Measurements from ENCODE around the gene EPHB3. TPM values are rescaled to one million over a fixed set of nuclear protein-coding genes. Genes with fewer than 3 reads are reported as not detected.

The EPHB3 gene
- total and polyA plus RNA-seq, 4 donors, result 3.1 to 20.5 (median 7.7) TPM

- ATAC-seq (ENCODE audit: insufficient read depth, low FRiP score), result no peak
- no peak for DNase-seq
- H3K9ac ChIP-seq (ENCODE audit: insufficient read depth in 1 of 2, low read length in 2 of 2), result no peak overlapping the region
- H3K4me1 ChIP-seq (ENCODE audit: control insufficient read depth in 5 of 5, insufficient read depth in 5 of 5, low read length in 5 of 5), result peaks cover 0 to 46% (median 6%) of the 10 kb centered on the region in 5 donors
- no peak for TF ChIP-seq CTCF (IDR thresholded peaks at IDR 0.05; ENCODE audit: control extremely low read depth, extremely low read depth)
- H3K9me3 ChIP-seq (ENCODE audit: control insufficient read depth in 4 of 4, insufficient read depth in 3 of 4, low read length in 3 of 4), result no peaks in the 10 kb centered on the region
- WGBS, 2 donors, result 66 to 72% methylated on average over 8 of the region's 8 CpGs
- no peak overlapping the region for H3K27ac ChIP-seq (ENCODE audit: low read depth in 1 of 2, low read length in 1 of 2)
- no peak overlapping the region for H3K4me3 ChIP-seq
- H3K36me3 ChIP-seq (ENCODE audit: control insufficient read depth in 4 of 4, insufficient read depth in 4 of 4, low read length in 4 of 4), result no peaks in the 10 kb centered on the region
- no peaks in the 10 kb centered on the region for H3K27me3 ChIP-seq (ENCODE audit: control insufficient read depth in 3 of 3, insufficient read depth in 3 of 3, low read length in 2 of 3)
These were observed 34.1 kb downstream of the EPHB3 start for GRCh38 chr3:184595726-184596125.

GRCh38 chr3:184596233-184596632 is 34.6 kb downstream of the EPHB3 start:
- TF ChIP-seq CTCF (IDR thresholded peaks at IDR 0.05; ENCODE audit: control extremely low read depth, extremely low read depth), result no peak
- no peak overlapping the region for H3K27ac ChIP-seq (ENCODE audit: low read depth in 1 of 2, low read length in 1 of 2)

GRCh38 chr3:184596886-184597575 is 35.4 kb downstream of the EPHB3 start:
- DNase-seq (no peak), ATAC-seq (ENCODE audit: insufficient read depth, low FRiP score) (no peak)
- no peak for TF ChIP-seq CTCF (IDR thresholded peaks at IDR 0.05; ENCODE audit: control extremely low read depth, extremely low read depth)
- H3K4me1 ChIP-seq (ENCODE audit: control insufficient read depth in 5 of 5, insufficient read depth in 5 of 5, low read length in 5 of 5), result peaks cover 0 to 37% (median 5%) of the 10 kb centered on the region in 5 donors
- no peak overlapping the region for H3K27ac ChIP-seq (ENCODE audit: low read depth in 1 of 2, low read length in 1 of 2)
- H3K4me3 ChIP-seq, result no peak overlapping the region
- H3K36me3 ChIP-seq (ENCODE audit: control insufficient read depth in 4 of 4, insufficient read depth in 4 of 4, low read length in 4 of 4), result no peaks in the 10 kb centered on the region
- H3K9ac ChIP-seq (ENCODE audit: insufficient read depth in 1 of 2, low read length in 2 of 2), result no peak overlapping the region
- H3K27me3 ChIP-seq (ENCODE audit: control insufficient read depth in 3 of 3, insufficient read depth in 3 of 3, low read length in 2 of 3), result no peaks in the 10 kb centered on the region
- 97 to 99% methylated on average over 6 of the region's 6 CpGs for WGBS, 2 donors
- H3K9me3 ChIP-seq (ENCODE audit: control insufficient read depth in 4 of 4, insufficient read depth in 3 of 4, low read length in 3 of 4), result no peaks in the 10 kb centered on the region

More at GRCh38 chr3:184596233-184596632, 34.6 kb downstream of the EPHB3 start:
- 88 to 94% methylated on average over 5 of the region's 5 CpGs for WGBS, 2 donors
- no peak for DNase-seq
- no peaks in the 10 kb centered on the region for H3K9me3 ChIP-seq (ENCODE audit: control insufficient read depth in 4 of 4, insufficient read depth in 3 of 4, low read length in 3 of 4)
- no peak overlapping the region for H3K4me3 ChIP-seq
- ATAC-seq (ENCODE audit: insufficient read depth, low FRiP score), result no peak
- no peaks in the 10 kb centered on the region for H3K36me3 ChIP-seq (ENCODE audit: control insufficient read depth in 4 of 4, insufficient read depth in 4 of 4, low read length in 4 of 4)
- no peaks in the 10 kb centered on the region for H3K27me3 ChIP-seq (ENCODE audit: control insufficient read depth in 3 of 3, insufficient read depth in 3 of 3, low read length in 2 of 3)
- peaks cover 0 to 41% (median 5%) of the 10 kb centered on the region in 5 donors for H3K4me1 ChIP-seq (ENCODE audit: control insufficient read depth in 5 of 5, insufficient read depth in 5 of 5, low read length in 5 of 5)
- no peak overlapping the region for H3K9ac ChIP-seq (ENCODE audit: insufficient read depth in 1 of 2, low read length in 2 of 2)
